ENCODE data around the gene CTPS2. TPM values are rescaled to one million over a fixed set of nuclear protein-coding genes. Genes with fewer than 3 reads are reported as not detected.
A peak's percentile ranks its signal among the peaks of the same experiment; 100 is the strongest.
"Not testable (repeated sequence)": the region's sequence is repeated elsewhere in the genome, so short reads cannot be mapped to it uniquely, and the experiment has no call there.

Gene CTPS2
- total RNA-seq, 4 donors from 2014 or later: 5.2 to 24.5 (median 15.1) TPM

DNA sequence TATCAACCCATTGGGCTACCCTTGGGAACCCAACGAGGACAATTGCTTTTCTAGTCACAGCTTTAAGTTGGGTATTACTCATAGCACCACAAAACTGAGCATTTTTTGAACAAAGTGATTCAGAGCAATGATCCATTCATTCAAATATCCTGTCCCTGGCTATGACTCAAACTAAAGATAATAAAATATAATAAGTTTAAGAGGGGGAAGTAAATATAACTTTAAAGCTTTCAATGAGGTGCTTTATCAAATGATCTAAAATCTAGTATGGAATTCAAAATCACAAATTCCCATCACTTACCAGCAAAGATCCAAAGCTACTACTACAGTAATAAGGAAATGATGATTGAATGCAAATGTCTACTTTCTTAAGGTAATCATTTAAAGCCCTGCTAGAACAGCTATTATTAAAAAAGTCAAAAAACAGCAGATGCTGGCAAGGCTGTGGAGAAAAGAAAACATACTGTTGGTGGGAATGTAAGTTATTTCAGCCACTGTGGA, 102.3 kb downstream of the CTPS2 start:
- in situ Hi-C loops (cut with MboI; ENCODE audit: low pct_ligation_motif_present in 1 of 4, low pct_unique_long_range_greater_than_20kb in 1 of 4, low sequenced_read_pairs in 3 of 4) (no loop called here), intact Hi-C loops (cut with DNase I; ENCODE audit: low total_unique reads) (no loop called here)
- TF ChIP-seq EP300 (IDR thresholded peaks at IDR 0.05; ENCODE audit: low read depth) (no peak), POLR2A (IDR thresholded peaks at IDR 0.05) (no peak), CTCF (IDR thresholded peaks at IDR 0.05) (no peak), POLR2AphosphoS5 (IDR thresholded peaks at IDR 0.05) (no peak)
- no peak overlapping the region for H3K4me3 ChIP-seq
- WGBS, 2 donors (ENCODE audit: low coverage in 1 of 2): 59% methylated on average over 1 of the region's 1 CpG; no CpG with 5 or more reads in 1 of the 2 donors
- no peaks in the 10 kb centered on the region for H3K9me3 ChIP-seq
- no peak overlapping the region for H3K27ac ChIP-seq
- H3K36me3 ChIP-seq: no peaks in the 10 kb centered on the region
- H3K4me1 ChIP-seq: no peaks in the 10 kb centered on the region
- no peak for DNase-seq
- no peaks in the 10 kb centered on the region for H3K27me3 ChIP-seq

- H3K36me3 ChIP-seq: no peaks in the 10 kb centered on the region
- H3K27me3 ChIP-seq: no peaks in the 10 kb centered on the region
- H3K4me3 ChIP-seq: no peak overlapping the region
- in situ Hi-C loops (cut with MboI; ENCODE audit: low pct_ligation_motif_present in 1 of 4, low pct_unique_long_range_greater_than_20kb in 1 of 4, low sequenced_read_pairs in 3 of 4): no loop called here
- intact Hi-C loops (cut with DNase I; ENCODE audit: low total_unique reads): no loop called here
- H3K4me1 ChIP-seq: peaks cover 0 to 8% (median 1%) of the 10 kb centered on the region in 4 donors
- no peak overlapping the region for H3K27ac ChIP-seq
- no peak for DNase-seq
- WGBS, 2 donors (ENCODE audit: low coverage in 1 of 2): 84% methylated on average over 4 of the region's 4 CpGs; no CpG with 5 or more reads in 1 of the 2 donors
- no peak for TF ChIP-seq POLR2A (IDR thresholded peaks at IDR 0.05)
- TF ChIP-seq CTCF (IDR thresholded peaks at IDR 0.05): no peak
- no peak for TF ChIP-seq POLR2AphosphoS5 (IDR thresholded peaks at IDR 0.05)
- TF ChIP-seq EP300 (IDR thresholded peaks at IDR 0.05; ENCODE audit: low read depth): no peak
- no peaks in the 10 kb centered on the region for H3K9me3 ChIP-seq
Observed at GRCh38 chrX:16606142-16606720, 106.2 kb downstream of the CTPS2 start.

GRCh38 chrX:16604337-16604736, 108.1 kb downstream of the CTPS2 start:
- no peaks in the 10 kb centered on the region for H3K27me3 ChIP-seq
- TF ChIP-seq EP300 (IDR thresholded peaks at IDR 0.05; ENCODE audit: low read depth): no peak
- no peak for TF ChIP-seq POLR2AphosphoS5 (IDR thresholded peaks at IDR 0.05)
- TF ChIP-seq POLR2A (IDR thresholded peaks at IDR 0.05): no peak
- no peak for TF ChIP-seq CTCF (IDR thresholded peaks at IDR 0.05)
- DNase-seq: no peak
- H3K9me3 ChIP-seq: no peaks in the 10 kb centered on the region
- no peaks in the 10 kb centered on the region for H3K36me3 ChIP-seq
- H3K4me1 ChIP-seq: peaks cover 0 to 8% (median 1%) of the 10 kb centered on the region in 4 donors
- intact Hi-C loops (cut with DNase I; ENCODE audit: low total_unique reads): no loop called here
- peak overlapping the region in 3 of 4 donors; percentile 37 to 60 (median 57) for H3K27ac ChIP-seq
- H3K4me3 ChIP-seq: no peak overlapping the region
- 69% methylated on average over 2 of the region's 2 CpGs; no CpG with 5 or more reads in 1 of the 2 donors for WGBS, 2 donors (ENCODE audit: low coverage in 1 of 2)
- in situ Hi-C loops (cut with MboI; ENCODE audit: low pct_ligation_motif_present in 1 of 4, low pct_unique_long_range_greater_than_20kb in 1 of 4, low sequenced_read_pairs in 3 of 4): no loop called here

DNA sequence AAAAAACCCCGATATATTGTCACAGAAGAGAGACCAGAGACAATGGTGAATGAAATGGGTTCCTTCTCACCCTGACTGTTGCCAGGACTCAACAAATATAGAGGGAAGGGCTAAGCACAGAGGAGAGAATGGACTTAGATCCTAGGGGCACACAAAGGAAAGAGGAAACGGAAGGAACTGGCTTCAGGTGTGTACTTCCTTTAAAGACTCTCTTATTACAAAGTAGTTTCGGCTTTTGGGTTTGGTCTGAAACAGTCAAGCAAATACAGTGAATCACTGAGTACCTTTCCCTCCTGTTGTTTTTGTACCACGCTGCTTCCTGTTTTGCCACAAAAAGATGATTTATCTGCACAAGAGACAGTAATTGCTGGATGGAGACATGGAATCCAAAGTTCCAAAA, 108.6 kb downstream of the CTPS2 start:
- no peak for DNase-seq
- no peak overlapping the region for H3K4me3 ChIP-seq
- intact Hi-C loops (cut with DNase I; ENCODE audit: low total_unique reads) (no loop called here), in situ Hi-C loops (cut with MboI; ENCODE audit: low pct_ligation_motif_present in 1 of 4, low pct_unique_long_range_greater_than_20kb in 1 of 4, low sequenced_read_pairs in 3 of 4) (no loop called here)
- 50 to 53% methylated on average over 1 to 4 of the region's 4 CpGs for WGBS, 2 donors (ENCODE audit: low coverage in 1 of 2)
- peaks cover 0 to 8% (median 1%) of the 10 kb centered on the region in 4 donors for H3K4me1 ChIP-seq
- no peaks in the 10 kb centered on the region for H3K9me3 ChIP-seq
- H3K27ac ChIP-seq: peak overlapping the region in 3 of 4 donors; percentile 37 to 60 (median 57)
- no peak for TF ChIP-seq POLR2AphosphoS5 (IDR thresholded peaks at IDR 0.05)
- TF ChIP-seq CTCF (IDR thresholded peaks at IDR 0.05): no peak
- TF ChIP-seq POLR2A (IDR thresholded peaks at IDR 0.05): no peak
- TF ChIP-seq EP300 (IDR thresholded peaks at IDR 0.05; ENCODE audit: low read depth): no peak
- H3K27me3 ChIP-seq: no peaks in the 10 kb centered on the region
- H3K36me3 ChIP-seq: no peaks in the 10 kb centered on the region

DNA sequence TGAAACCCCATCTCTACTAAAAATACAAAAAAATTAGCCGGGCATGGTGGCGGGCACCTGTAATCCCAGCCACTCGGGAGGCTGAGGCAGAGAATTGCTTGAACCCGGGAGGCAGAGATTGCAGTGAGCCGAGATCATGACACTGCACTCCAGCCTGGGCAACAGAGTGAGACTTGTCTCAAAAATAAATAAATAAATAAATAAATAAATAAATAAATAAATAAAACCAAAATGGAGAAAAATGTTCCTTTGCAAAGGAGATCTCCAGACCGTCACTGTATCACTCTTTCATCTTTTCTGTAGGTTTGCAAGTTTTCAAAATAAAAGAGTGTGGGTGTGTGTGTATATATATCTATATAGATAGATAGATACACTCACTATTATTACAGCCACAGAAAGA, 109.2 kb downstream of the CTPS2 start:
- in situ Hi-C loops (cut with MboI; ENCODE audit: low pct_ligation_motif_present in 1 of 4, low pct_unique_long_range_greater_than_20kb in 1 of 4, low sequenced_read_pairs in 3 of 4); H3K36me3 ChIP-seq; H3K4me3 ChIP-seq; DNase-seq; H3K9me3 ChIP-seq; H3K27me3 ChIP-seq; intact Hi-C loops (cut with DNase I; ENCODE audit: low total_unique reads); H3K4me1 ChIP-seq: not testable (repeated sequence)
- 92% methylated on average over 6 of the region's 6 CpGs; no CpG with 5 or more reads in 1 of the 2 donors for WGBS, 2 donors (ENCODE audit: low coverage in 1 of 2)
- peak overlapping the region in 3 of 4 donors; percentile 37 to 60 (median 57) for H3K27ac ChIP-seq
